Sciatic nerve (tissue), 2 donors: ENCODE results near the gene ZNF761. TPM values are rescaled to one million over a fixed set of nuclear protein-coding genes. Genes with fewer than 3 reads are reported as not detected.
"Not testable (repeated sequence)": the region's sequence is repeated elsewhere in the genome, so short reads cannot be mapped to it uniquely, and the experiment has no call there.

ENCODE experiments used
- ATAC-seq: fragments of 200-7000 bp; cut with Tn5 transposase; one replicate; pipeline ENCODE4 v1.9.1; 2020; ENCODE audit warnings: mild to moderate bottlenecking, moderate library complexity
- DNase-seq: peaks from one replicate; pipeline ENCODE4 v3.0.0-alpha.2; 2020; ENCODE audit warnings: low spot score
- intact Hi-C: fragments of 100-400 bp; cut with DNase I; formaldehyde crosslinking; loops from one replicate; pipeline ENCODE4 v1.14.2; 2022
- total RNA-seq: library from RNA; stranded (reverse); fragmentation: NEBNext Ultra II Directional; extraction: Animal tissue kit (Norgen Biotek cat#: 25700); gene quantifications from one replicate; pipeline ENCODE4 v1.2.1, GENCODE V29; 2021
- donor health status: DM: no; HTN: no; CAD: no.
- donor health status: DM: no; HTN: no; CAD: no.

The ZNF761 gene
- total RNA-seq, 1 donor from 2014 or later: 10.4 TPM

GRCh38 chr19:53443809-53444208, 12.0 kb downstream of the ZNF761 start:
- DNase-seq, ATAC-seq, intact Hi-C loops: not testable (repeated sequence)

- ATAC-seq, intact Hi-C loops, DNase-seq: not testable (repeated sequence)
Observed at GRCh38 chr19:53447196-53447595, 15.4 kb downstream of the ZNF761 start.

GRCh38 chr19:53455828-53456227, 24.0 kb downstream of the ZNF761 start:
- ATAC-seq: no peak
- intact Hi-C loops: no loop called here

GRCh38 chr19:53460131-53460721, 28.4 kb downstream of the ZNF761 start:
- intact Hi-C loops, ATAC-seq, DNase-seq: not testable (repeated sequence)

More at GRCh38 chr19:53455828-53456227, 24.0 kb downstream of the ZNF761 start:
- DNase-seq: no peak

GRCh38 chr19:53461866-53462265, 30.1 kb downstream of the ZNF761 start:
- ATAC-seq (no peak), DNase-seq (no peak)
- intact Hi-C loops: no loop called here

- intact Hi-C loops: no loop called here
- ATAC-seq: no peak
- no peak for DNase-seq
Observed at GRCh38 chr19:53462861-53463260, 31.1 kb downstream of the ZNF761 start.

GRCh38 chr19:53463263-53463662, 31.5 kb downstream of the ZNF761 start:
- DNase-seq: peak; percentile 84
- intact Hi-C loops: no loop called here
- ATAC-seq: peak; percentile 59

GRCh38 chr19:53466726-53467484, 35.1 kb downstream of the ZNF761 start:
- intact Hi-C loops: no loop called here
- ATAC-seq: peak; percentile 40
- no peak for DNase-seq

GRCh38 chr19:53467485-53468262, 35.9 kb downstream of the ZNF761 start, which contains the start of gene ZNF813:
Gene ZNF813 (plus strand): TSS chr19:53467733. CDS start chr19:53483823, 16,090 bp downstream.
- ATAC-seq (peak; percentile 100), DNase-seq (peak; percentile 99)
- intact Hi-C loops: no loop called here

GRCh38 chr19:53468628-53469027, 36.8 kb downstream of the ZNF761 start:
- ATAC-seq, intact Hi-C loops, DNase-seq: not testable (repeated sequence)

GRCh38 chr19:53471916-53472315, 40.1 kb downstream of the ZNF761 start:
- intact Hi-C loops: no loop called here
- DNase-seq (no peak), ATAC-seq (no peak)

- ATAC-seq, DNase-seq, intact Hi-C loops: not testable (repeated sequence)
Observed at GRCh38 chr19:53474832-53475231, 43.0 kb downstream of the ZNF761 start.

- ATAC-seq, intact Hi-C loops, DNase-seq: not testable (repeated sequence)
Observed at GRCh38 chr19:53475470-53475869, 43.7 kb downstream of the ZNF761 start.

GRCh38 chr19:53483751-53484150, 52.0 kb downstream of the ZNF761 start:
- ATAC-seq, intact Hi-C loops, DNase-seq: not testable (repeated sequence)

- no peak for DNase-seq
- ATAC-seq: no peak
- intact Hi-C loops: no loop called here
Observed at GRCh38 chr19:53485046-53486004, 53.5 kb downstream of the ZNF761 start.

GRCh38 chr19:53492153-53492552, 60.4 kb downstream of the ZNF761 start:
- DNase-seq: no peak
- intact Hi-C loops: loop anchor here (5.0 kb wide), 1 partner anchor 1695 kb away; no protein-coding TSS in a partner anchor
- ATAC-seq: no peak

GRCh38 chr19:53497311-53498023, 65.7 kb downstream of the ZNF761 start:
- not testable (repeated sequence) for ATAC-seq

GRCh38 chr19:53498024-53498395, 66.2 kb downstream of the ZNF761 start:
- DNase-seq, intact Hi-C loops, ATAC-seq: not testable (repeated sequence)

More at GRCh38 chr19:53497311-53498023, 65.7 kb downstream of the ZNF761 start:
- intact Hi-C loops, DNase-seq: not testable (repeated sequence)
